Ishikawa (cell line): ENCODE data around the gene ALDH6A1.

ENCODE experiments used
- CEBPB ChIP-seq: IDR thresholded peaks from 2 replicates; pipeline ENCODE4 v1.6.1; 2012
- CREB1 ChIP-seq: IDR thresholded peaks from 2 replicates; pipeline ENCODE4 v1.6.1; 2012; ENCODE audit warnings: low read depth
- EGR1 ChIP-seq: IDR thresholded peaks from 2 replicates; pipeline ENCODE4 v1.6.1; 2012
- EP300 ChIP-seq: IDR thresholded peaks from 2 replicates; pipeline ENCODE4 v1.6.1; 2012; ENCODE audit warnings: borderline replicate concordance
- MAX ChIP-seq: IDR thresholded peaks from 2 replicates; pipeline ENCODE4 v1.6.1; 2012
- NFIC ChIP-seq: IDR thresholded peaks from 2 replicates; pipeline ENCODE4 v1.6.1; 2012
- RAD21 ChIP-seq: IDR thresholded peaks from 2 replicates; pipeline ENCODE4 v1.6.1; 2012; ENCODE audit warnings: low read depth
- REST ChIP-seq: IDR thresholded peaks from 2 replicates; pipeline ENCODE4 v1.6.1; 2012; ENCODE audit warnings: low read depth, mild to moderate bottlenecking
- TAF1 ChIP-seq: IDR thresholded peaks from 2 replicates; pipeline ENCODE4 v1.6.1; 2012; ENCODE audit warnings: low read depth, mild to moderate bottlenecking
- TCF12 ChIP-seq: IDR thresholded peaks from 2 replicates; pipeline ENCODE4 v1.6.1; 2012; ENCODE audit warnings: low read depth
- TEAD4 ChIP-seq: IDR thresholded peaks from 2 replicates; pipeline ENCODE4 v1.6.1; 2012
- USF1 ChIP-seq: IDR thresholded peaks from 2 replicates; pipeline ENCODE4 v1.6.1; 2012
- ZBTB7A ChIP-seq: IDR thresholded peaks from 2 replicates; pipeline ENCODE4 v1.6.1; 2012; ENCODE audit warnings: low read depth

GRCh38 chr14:74045522-74045921, 38.7 kb downstream of the ALDH6A1 start:
- TF ChIP-seq EP300, result no peak
- no peak for TF ChIP-seq RAD21
- no peak for TF ChIP-seq USF1
- TF ChIP-seq TEAD4, result no peak
- no peak for TF ChIP-seq MAX
- TF ChIP-seq TCF12, result no peak
- no peak for TF ChIP-seq TAF1
- TF ChIP-seq CEBPB, result no peak
- no peak for TF ChIP-seq REST
- TF ChIP-seq EGR1, result no peak
- TF ChIP-seq CREB1, result no peak
- TF ChIP-seq ZBTB7A, result no peak
- TF ChIP-seq NFIC, result no peak
